Loucy (cell line): ENCODE results near the gene USPL1.

Experiments used
- H2AFZ ChIP-seq: fragments of 200-600 bp; sonication (generic); 2 replicates; pipeline ENCODE4 v1.6.0; 2016; ENCODE audit warnings: antibody characterized with exemption, mild to moderate bottlenecking, low read length, moderate library complexity
- H3F3A ChIP-seq: fragments of 200-600 bp; 2 replicates; pipeline ENCODE4 v1.6.0; 2016; ENCODE audit warnings: antibody characterized with exemption, low read depth, mild to moderate bottlenecking
- H3K27me3 ChIP-seq: fragments of 200-600 bp; sonication (generic); 2 replicates; pipeline ENCODE4 v1.6.1; 2014; ENCODE audit warnings: low read length, mild to moderate bottlenecking; ENCODE audit not compliant: insufficient read depth, poor library complexity, severe bottlenecking
- H3K36me3 ChIP-seq: fragments of 200-600 bp; sonication (generic); 2 replicates; pipeline ENCODE4 v1.6.1; 2016; ENCODE audit warnings: low read length; ENCODE audit not compliant: insufficient read depth
- H3K4me1 ChIP-seq: fragments of 200-600 bp; sonication (generic); 2 replicates; pipeline ENCODE4 v1.5.1; 2014; ENCODE audit warnings: low read length, mild to moderate bottlenecking; ENCODE audit not compliant: insufficient read depth, poor library complexity, severe bottlenecking
- H3K4me2 ChIP-seq: fragments of 200-600 bp; sonication (generic); 2 replicates; pipeline ENCODE4 v1.6.0; 2014; ENCODE audit warnings: antibody characterized with exemption, low read length, low read depth, mild to moderate bottlenecking; ENCODE audit not compliant: poor library complexity, severe bottlenecking
- H3K4me3 ChIP-seq: fragments of 200-600 bp; sonication (generic); 2 replicates; pipeline ENCODE4 v1.5.1; 2014; ENCODE audit warnings: low read length, mild to moderate bottlenecking, mixed read lengths; ENCODE audit not compliant: poor library complexity, severe bottlenecking
- H3K79me2 ChIP-seq: fragments of 200-600 bp; sonication (generic); 2 replicates; pipeline ENCODE4 v1.6.1; 2014; ENCODE audit warnings: low read length; ENCODE audit not compliant: insufficient read depth
- H3K9ac ChIP-seq: fragments of 200-600 bp; sonication (generic); 2 replicates; pipeline ENCODE4 v1.6.0; 2014; ENCODE audit warnings: mild to moderate bottlenecking, low read depth, low read length, moderate library complexity; ENCODE audit not compliant: poor library complexity, severe bottlenecking
- H3K9me2 ChIP-seq: fragments of 200-600 bp; sonication (generic); replicated peaks from 2 replicates; pipeline ENCODE4 v1.6.1; 2016; ENCODE audit warnings: low read depth, low read length, mixed read lengths
- H3K9me3 ChIP-seq: fragments of 200-600 bp; sonication (generic); 2 replicates; pipeline ENCODE4 v1.6.1; 2014; ENCODE audit warnings: mild to moderate bottlenecking, antibody characterized with exemption, low read length, low read depth; ENCODE audit not compliant: insufficient read depth
- H4K20me1 ChIP-seq: fragments of 200-600 bp; sonication (generic); 2 replicates; pipeline ENCODE4 v1.6.0; 2014; ENCODE audit warnings: antibody characterized with exemption, low read length, mild to moderate bottlenecking; ENCODE audit not compliant: insufficient read depth, poor library complexity, severe bottlenecking
- EZH2phosphoT487 ChIP-seq: fragments of 200-600 bp; IDR thresholded peaks from 2 replicates; pipeline ENCODE4 v1.6.1; 2018; ENCODE audit warnings: antibody characterized with exemption, mild to moderate bottlenecking, moderate library complexity, borderline replicate concordance
- TF ChIP-seq, protein P1 (sequence below): fragments of 200-600 bp; sonication (generic); conservative IDR thresholded peaks from 2 replicates; pipeline ENCODE4 v1.5.1; 2014; ENCODE audit warnings: mild to moderate bottlenecking, antibody characterized with exemption, low read length

USPL1 gene

DNA sequence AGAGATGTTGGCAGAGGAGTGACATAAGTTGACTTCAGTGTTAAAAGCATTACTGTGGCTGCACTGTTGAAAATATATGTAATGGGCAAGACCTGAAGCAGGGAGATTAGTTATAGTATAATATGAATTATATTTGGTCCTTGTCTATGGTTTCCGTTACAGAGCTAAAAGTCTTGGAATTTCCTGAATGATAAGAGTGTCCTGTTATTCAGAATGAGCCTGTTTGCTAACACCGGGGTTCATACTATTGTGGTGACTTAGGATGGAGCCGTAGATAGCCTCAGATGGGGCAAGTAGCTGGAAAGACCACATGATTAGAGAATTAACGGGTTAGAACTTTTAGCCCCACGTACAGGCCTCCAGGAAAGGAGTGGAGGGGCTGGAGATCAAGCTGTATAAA lies 5.7 kb downstream of the USPL1 start:
- peaks cover 96% of the 10 kb centered on the region for H3K79me2 ChIP-seq
- peaks cover 71% of the 10 kb centered on the region for H4K20me1 ChIP-seq
- TF ChIP-seq, protein P1, sequence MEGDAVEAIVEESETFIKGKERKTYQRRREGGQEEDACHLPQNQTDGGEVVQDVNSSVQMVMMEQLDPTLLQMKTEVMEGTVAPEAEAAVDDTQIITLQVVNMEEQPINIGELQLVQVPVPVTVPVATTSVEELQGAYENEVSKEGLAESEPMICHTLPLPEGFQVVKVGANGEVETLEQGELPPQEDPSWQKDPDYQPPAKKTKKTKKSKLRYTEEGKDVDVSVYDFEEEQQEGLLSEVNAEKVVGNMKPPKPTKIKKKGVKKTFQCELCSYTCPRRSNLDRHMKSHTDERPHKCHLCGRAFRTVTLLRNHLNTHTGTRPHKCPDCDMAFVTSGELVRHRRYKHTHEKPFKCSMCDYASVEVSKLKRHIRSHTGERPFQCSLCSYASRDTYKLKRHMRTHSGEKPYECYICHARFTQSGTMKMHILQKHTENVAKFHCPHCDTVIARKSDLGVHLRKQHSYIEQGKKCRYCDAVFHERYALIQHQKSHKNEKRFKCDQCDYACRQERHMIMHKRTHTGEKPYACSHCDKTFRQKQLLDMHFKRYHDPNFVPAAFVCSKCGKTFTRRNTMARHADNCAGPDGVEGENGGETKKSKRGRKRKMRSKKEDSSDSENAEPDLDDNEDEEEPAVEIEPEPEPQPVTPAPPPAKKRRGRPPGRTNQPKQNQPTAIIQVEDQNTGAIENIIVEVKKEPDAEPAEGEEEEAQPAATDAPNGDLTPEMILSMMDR: no peak
- no peak for TF ChIP-seq EZH2phosphoT487

GRCh38 chr13:30624630-30625029 lies 6.9 kb downstream of the USPL1 start:
- Histone ChIP-seq H4K20me1 (peaks cover 65% of the 10 kb centered on the region), H3K27me3 (no peaks in the 10 kb centered on the region), H3K4me3 (no peak overlapping the region), H3K36me3 (peaks cover 29% of the 10 kb centered on the region), H3K9ac (no peak overlapping the region), H3K4me1 (peaks cover 52% of the 10 kb centered on the region), H2AFZ (no peak overlapping the region), H3K79me2 (peaks cover 96% of the 10 kb centered on the region), H3K4me2 (peak overlapping the region; percentile 38), H3K9me2 (no peaks in the 10 kb centered on the region), H3K9me3 (no peaks in the 10 kb centered on the region), H3F3A (no peaks in the 10 kb centered on the region; the same call in 1 of the 2 replicates)
- TF ChIP-seq EZH2phosphoT487: no peak
- TF ChIP-seq, protein P1: no peak

More for the DNA sequence above, 5.7 kb downstream of the USPL1 start:
- Histone ChIP-seq H3K9ac (peak overlapping the region; percentile 91), H3F3A (no peaks in the 10 kb centered on the region; the same call in 1 of the 2 replicates), H3K4me3 (peak overlapping the region; percentile 94), H3K27me3 (no peaks in the 10 kb centered on the region), H2AFZ (no peak overlapping the region), H3K36me3 (peaks cover 17% of the 10 kb centered on the region), H3K9me3 (no peaks in the 10 kb centered on the region), H3K4me2 (peak overlapping the region; percentile 98), H3K4me1 (peaks cover 55% of the 10 kb centered on the region), H3K9me2 (no peaks in the 10 kb centered on the region)

GRCh38 chr13:30629527-30629926 lies 11.8 kb downstream of the USPL1 start:
- Histone ChIP-seq H3K4me3 (no peak overlapping the region), H3F3A (no peaks in the 10 kb centered on the region; the same call in 1 of the 2 replicates), H3K4me2 (peak overlapping the region; percentile 25), H3K4me1 (peaks cover 31% of the 10 kb centered on the region), H3K36me3 (peaks cover 57% of the 10 kb centered on the region; the same call in 1 of the 2 replicates), H3K9me3 (no peaks in the 10 kb centered on the region), H2AFZ (no peak overlapping the region), H3K9me2 (no peaks in the 10 kb centered on the region), H3K79me2 (peaks cover 91% of the 10 kb centered on the region), H3K27me3 (no peaks in the 10 kb centered on the region), H4K20me1 (peaks cover 57% of the 10 kb centered on the region), H3K9ac (no peak overlapping the region)
- TF ChIP-seq, protein P1: no peak
- no peak for TF ChIP-seq EZH2phosphoT487
